ENCODE data around the gene CDR2L.
A peak's percentile ranks its signal among the peaks of the same experiment; 100 is the strongest.
"Not testable (repeated sequence)": the region's sequence is repeated elsewhere in the genome, so short reads cannot be mapped to it uniquely, and the experiment has no call there.

CDR2L gene

DNA sequence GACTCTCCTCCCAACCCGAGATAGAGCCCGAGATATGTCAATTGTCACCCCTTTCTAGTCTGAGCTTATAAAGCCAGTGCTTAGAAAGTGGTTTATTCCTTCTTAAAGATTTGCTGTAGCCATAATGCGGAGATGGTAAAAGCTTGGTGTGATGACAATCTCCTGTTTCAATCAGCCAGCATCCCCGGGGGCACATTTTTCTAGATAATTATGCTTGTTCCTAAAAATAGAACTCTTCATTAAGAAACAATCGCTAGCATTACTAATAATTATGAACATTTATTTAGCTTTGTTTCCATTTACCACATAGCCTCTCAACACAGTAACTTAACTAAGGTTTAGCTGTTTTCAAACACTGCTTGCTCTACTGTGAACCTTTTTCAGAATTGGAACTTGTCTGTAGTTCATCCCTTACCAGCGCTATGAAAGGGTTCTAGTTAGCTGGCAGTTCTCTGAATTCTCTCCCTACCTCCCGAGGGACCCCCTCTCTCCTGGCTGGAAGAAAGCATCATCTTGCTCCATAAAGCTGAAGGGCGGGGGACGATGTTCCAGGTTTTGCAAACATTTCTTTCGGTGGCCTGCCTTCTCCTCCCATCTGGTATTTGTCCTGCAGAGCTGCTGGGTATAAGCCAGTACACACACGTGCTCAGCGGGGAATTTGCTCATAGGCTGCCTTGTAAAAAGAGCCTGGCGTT lies 24.1 kb downstream of the CDR2L start:
- DNase-seq, result no peak

DNA sequence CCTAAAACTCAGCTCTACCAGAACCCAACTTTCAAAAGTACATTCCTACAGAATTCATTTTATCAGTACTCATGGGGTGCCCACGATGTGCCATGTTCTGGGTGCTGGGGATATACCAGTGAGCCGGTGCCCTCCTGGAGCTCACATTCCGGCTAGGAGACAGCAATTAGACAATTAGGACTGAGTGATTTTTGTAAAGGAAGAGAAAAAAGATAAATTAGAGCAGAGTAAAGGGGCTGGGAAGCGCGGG lies 24.6 kb downstream of the CDR2L start:
- no peak for DNase-seq

DNA sequence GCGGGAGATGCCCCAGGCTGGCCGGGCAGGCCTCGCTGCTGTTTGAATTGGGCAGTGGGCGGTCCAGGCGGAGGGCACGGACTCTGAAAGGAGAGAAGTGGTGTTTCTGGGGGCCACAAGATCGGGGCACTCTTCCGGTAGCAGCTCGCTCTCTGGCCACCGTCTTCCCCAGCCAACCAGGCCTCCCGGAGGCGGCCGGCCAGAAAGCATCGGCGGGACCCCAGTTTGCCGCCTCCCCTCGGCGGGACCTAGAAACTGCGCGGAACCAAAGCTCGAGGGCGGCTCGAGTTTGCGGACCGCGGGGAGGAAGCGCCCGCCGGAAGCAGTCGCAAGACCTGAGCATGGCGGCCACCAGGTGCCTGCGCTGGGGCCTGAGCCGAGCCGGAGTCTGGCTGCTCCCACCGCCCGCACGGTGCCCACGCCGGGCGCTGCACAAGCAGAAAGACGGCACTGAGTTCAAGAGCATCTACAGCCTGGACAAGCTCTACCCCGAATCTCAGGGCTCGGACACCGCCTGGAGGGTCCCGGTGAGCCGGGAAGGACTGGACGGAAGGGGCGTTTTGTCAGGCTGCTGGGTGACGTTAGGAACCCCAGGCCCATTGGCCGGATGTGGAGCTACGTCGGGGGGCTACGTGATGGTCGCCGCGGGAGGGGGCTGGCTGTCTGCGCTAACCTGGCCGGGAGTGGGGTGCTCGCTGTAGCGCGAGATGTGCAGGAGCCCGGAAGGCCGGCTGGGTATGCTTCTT lies 25.1 kb downstream of the CDR2L start, which contains the start of gene MRPL58:
TSS of gene MRPL58 (plus strand) at position 325 of the 746 bp plus-strand sequence. CDS start at position 342, 17 bp downstream.
- DNase-seq, result peak; percentile 26

DNA sequence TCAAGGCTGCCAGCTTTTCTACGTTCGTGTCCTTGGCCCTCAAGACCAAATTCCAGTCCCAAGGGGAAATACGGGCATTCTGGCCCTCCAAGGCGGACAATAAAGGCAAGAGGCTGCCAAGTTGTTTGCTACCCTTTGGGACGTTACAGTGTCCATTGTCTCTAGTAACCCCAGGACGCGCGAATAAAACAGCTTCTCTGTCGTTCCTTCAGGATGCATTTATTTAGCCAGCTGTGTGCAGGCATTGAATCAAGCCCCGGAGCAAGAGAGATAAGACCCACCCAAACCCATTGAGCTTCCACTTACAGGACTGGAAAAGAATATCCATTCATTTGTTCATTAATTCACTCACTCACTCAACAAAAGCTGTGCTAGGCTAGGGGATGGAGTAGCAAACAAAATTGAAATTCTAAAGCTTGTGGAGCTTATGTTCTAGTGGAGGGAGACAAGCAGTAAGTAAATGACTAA lies 25.7 kb downstream of the CDR2L start:
- DNase-seq, result no peak

DNA sequence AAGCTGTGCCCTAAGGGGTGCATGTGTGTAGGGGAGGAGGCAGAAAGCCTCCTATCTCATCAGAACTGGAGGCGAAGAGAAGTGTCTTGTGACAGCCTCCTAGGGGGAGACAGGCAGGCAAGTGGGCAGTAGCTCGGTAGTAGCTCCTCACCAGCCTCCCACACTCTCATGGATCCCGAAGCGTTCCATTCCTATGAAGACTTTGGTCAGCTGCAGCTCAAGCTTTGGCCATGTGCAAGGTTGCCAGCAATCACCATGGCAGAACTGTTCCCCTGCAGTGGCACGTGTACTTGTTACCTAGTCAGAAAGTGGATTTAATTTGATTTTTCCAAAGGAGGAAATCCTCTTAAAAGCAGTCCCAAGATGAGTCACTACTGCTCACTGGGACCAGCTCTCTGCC lies 31.7 kb downstream of the CDR2L start:
- no peak for DNase-seq

DNA sequence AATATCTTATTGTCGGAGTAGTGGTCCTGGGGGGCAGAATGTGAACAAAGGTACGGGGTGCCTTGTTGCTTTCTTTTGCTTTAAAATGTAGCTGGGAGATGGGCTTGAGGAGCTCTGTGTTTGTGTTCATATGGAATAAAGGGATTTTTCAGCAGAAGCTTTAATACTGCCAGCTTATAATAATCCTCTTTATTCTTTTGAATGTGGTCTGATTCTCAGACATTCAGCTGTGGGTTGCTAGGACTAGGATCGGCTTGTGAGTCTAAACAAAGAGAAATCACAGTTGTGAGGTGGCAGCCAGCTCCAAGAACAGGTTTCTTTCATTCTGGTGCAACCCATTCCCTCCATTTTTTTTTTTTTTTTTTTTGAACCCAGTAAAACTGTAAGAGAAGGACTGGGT lies 32.3 kb downstream of the CDR2L start:
- DNase-seq, result no peak

DNA sequence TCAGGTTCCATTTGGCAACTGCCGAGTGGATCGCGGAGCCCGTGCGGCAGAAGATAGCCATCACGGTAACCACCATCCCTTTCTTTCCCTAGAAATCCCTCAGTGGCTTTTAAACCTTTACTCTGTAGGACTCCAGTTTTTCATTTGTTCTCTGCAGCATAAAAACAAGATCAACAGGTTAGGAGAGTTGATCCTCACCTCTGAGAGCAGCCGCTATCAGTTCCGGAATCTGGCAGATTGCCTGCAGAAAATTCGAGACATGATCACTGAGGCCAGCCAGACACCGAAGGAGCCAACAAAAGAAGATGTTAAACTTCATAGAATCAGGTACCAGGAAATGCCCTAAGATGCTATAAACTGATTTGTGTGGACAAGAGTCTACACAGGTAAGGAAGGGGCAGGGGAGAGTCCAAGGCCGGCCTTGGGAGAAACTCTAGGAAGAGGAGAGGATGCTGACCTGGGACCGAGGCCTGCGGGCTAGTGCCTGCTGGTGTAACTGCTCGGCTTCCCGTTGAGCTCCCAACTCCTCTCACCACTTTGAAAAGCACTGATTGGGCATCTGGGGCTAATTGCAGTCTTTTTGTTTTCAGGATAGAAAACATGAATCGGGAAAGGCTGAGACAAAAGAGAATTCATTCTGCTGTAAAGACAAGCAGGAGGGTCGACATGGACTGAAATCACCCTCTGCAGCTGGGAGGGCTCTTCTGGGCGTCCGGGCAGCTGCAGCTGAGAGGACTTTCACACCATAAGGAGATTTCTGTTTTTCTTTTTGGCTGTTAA lies 33.1 kb downstream of the CDR2L start:
- no peak for DNase-seq

DNA sequence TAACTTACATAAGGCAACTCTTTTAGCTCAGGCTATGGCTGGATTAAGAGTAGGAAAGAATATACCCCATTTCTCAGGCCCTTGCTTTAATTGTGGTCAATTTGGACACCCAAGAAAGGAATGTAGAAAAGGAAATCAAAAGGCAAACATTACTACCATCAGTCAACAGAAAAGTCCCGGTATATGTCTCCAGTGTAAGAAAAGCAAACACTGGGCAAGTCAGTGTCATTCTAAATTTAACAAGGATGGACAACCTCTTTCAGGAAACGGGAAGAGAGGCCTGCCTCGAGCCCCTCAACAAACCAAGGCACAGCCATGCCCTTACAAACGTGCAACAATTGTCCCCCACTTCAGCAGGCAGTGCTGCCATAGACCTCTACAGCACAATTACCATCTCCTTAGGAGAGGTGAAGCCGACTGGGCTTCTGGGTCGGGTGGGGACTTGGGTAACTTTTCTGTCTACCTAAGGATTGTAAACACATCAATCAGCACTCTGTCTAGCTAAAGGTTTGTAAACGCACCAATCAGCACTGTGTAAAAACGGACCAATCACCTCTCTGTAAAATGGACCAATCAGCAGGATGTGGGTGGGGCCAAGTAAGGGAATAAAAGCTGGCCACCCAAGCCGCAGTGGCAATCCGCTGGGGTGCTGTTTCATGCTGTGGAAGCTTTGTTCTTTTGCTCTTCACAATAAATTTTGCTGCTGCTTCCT lies 37.4 kb downstream of the CDR2L start:
- DNase-seq, result no peak

DNA sequence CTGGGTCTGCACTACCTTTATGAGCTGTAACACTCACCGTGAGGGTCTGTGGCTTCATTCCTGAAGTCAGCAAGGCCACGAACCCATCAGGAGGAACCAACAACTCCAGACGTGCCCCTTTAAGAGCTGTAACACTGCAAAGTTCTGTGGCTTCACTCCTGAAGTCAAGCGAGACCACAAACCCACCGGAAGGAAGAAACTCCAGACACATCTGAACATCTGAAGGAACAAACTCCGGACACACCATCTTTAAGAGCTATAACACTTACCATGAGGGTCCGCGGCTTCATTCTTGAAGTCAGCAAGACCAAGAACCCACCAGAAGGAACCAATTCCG lies 37.9 kb downstream of the CDR2L start:
- DNase-seq, result not testable (repeated sequence)

DNA sequence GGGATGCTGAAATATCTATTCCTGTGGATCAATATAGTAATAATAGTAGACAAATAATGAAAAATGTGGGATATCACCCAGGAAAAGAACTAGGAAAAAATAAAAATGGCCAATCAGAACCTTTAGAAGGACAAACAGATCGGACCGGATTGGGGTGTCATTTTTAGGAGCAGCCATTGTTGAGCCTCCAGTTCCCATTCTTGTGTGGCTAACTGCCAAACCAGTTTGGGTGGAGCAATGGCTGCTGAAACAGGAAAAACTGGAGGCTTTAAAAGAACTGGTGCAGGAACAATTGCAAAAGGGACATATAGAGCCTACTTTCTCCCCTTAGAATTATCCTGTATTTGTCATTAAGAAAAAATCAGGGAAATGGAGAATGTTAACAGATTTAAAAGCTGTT lies 39.2 kb downstream of the CDR2L start:
- DNase-seq, result not testable (repeated sequence)

DNA sequence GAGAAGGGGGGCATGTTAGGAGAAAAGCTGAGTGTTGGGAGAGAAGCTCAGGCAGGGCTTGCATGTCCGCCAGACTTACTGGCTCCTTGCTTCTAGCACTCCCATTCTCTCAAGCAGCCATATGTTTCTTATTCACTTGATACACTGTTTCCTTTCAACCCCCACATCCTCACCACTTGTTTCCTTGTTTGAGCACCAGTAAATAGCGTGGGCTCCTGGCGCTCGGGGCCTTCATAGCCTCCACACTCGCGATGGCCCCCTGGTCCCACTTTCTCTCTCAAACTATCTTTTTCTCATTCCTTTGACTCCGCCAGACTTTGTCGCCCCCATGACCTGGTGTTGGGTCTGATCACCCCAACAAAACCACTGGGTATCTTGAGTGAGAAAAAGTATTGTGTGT lies 42.7 kb downstream of the CDR2L start:
- no peak for DNase-seq

DNA sequence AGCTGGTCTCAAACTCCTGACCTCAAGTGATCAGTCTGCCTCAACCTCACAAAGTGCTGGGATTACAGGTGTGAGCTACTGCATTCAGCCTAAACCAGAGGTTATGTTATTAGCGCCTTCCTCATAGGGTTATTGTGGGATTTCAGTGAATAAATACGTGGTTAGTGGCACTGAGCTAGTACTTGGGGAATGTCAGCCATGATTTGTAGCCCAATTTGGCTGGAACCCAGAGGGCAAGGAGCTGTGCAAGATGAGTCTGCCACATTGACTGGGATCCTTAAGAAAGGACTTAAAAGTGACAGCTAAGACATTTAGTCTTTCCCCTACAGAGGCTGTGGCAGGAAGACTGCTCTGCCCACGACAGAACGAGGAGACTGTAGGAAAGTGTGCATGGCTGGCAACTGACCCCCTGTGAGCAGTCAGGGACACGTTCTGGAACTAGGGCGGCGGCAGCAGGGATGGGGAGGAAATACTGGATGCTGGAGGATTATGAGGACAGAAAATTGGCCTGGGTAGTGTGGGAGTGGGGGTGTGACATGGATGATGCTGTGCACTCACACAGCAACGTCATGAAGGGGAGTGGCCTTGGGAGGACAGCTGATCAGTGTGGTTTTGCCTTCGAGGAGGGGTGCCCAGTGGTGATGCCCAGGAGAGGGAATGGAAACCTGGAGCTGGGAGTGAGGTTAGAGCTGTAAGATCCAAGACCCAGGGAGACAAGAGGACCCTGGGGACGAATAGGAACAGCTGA lies 44.7 kb downstream of the CDR2L start:
- DNase-seq, result peak; percentile 46

DNA sequence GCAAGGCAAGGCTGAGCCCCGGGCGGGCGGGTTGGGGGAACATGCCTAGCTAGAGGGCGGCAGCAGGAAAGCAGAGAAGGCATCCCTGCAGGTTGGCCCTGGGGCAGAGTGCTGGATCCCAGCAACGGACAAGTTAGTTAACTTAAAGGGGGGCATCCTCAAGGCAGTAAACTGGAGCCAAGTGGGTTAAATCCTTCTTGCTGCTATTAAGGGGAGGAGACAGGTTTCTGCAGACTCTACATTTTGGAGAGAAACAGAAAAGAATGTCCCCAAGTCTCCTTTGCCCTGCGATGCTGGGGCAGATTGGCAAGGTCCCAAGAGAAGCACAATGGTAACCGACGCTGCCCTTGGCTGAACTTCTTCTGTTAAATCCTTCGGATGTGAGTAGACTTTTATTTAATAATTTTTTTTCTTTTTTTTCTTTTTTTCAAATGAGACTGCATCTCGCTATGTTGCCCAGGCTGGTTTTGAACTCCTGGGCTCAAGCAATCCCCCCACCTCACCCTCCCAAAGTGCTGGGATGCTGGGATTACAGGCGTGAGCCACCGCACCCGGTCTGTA lies 45.4 kb downstream of the CDR2L start:
- no peak for DNase-seq

DNA sequence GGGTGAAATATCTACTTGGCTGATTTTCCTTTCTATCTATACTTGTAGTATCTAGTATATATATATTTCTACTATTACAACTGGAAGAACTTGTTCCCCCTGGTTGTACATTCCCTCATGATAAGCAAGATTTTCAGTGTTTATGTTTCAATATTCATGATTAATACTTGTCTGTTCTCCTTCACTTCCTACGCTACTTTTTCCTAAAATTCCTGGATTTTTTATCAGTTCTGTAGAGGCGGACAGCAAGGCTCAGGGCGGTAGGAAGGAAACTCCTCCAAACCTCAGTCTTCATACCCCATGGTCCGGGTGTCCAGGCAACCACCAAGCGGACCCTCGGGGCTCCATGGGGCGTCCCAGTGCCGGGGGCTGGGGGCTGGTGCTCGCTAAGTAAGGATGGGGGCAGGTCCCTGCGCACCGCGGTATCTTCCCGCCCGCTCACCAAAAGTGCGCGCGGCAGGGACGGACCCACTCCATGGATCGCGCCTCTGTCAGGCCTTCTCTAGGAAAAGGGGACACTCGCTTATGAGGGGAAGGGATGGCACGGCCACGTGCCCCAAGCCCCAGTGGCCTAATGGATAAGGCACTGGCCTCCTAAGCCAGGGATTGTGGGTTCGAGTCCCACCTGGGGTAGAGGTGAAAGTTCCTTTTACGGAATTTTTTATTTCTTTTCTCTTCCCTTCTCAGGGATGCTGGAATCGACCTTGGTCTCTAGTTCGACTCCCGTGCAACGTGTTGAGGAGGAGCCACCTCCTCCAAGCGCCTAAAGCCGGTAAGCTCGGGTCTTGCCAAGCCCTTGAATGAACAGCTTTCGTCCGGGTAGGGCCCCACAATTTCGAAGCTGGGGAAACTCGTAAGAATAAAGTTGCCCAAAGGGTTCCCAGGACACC lies 46.2 kb downstream of the CDR2L start:
- peak; percentile 73 for DNase-seq

DNA sequence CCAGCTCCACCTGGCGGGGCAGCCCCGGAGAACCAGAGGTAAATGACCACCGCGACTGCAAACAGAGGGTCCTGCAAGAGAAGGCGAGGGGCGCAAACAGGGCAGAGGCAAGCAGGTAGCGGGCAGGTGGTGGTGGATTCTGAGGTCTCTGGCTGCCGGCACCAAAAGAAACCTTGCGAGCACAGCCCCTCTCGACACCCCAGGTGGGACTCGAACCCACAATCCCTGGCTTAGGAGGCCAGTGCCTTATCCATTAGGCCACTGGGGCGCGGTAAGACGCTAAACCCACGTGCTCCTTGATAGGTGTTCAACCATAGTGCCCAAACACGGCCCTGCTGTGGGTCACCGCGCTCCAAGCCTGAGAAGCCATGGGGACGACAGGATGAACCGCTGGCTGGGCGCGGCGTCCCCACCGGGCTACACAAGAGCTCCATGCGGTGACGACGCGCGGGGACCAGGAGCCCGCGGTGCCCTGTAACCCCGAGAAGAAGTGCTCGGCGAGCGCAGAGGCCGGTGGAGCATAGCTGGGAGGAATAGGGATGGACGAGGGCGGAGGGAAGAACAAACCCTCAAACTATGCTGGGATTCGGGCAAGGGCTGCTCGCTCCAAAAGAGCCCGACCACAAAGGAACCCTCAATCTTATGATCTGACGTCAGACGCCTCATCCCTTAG lies 46.9 kb downstream of the CDR2L start:
- DNase-seq, result peak; percentile 67

DNA sequence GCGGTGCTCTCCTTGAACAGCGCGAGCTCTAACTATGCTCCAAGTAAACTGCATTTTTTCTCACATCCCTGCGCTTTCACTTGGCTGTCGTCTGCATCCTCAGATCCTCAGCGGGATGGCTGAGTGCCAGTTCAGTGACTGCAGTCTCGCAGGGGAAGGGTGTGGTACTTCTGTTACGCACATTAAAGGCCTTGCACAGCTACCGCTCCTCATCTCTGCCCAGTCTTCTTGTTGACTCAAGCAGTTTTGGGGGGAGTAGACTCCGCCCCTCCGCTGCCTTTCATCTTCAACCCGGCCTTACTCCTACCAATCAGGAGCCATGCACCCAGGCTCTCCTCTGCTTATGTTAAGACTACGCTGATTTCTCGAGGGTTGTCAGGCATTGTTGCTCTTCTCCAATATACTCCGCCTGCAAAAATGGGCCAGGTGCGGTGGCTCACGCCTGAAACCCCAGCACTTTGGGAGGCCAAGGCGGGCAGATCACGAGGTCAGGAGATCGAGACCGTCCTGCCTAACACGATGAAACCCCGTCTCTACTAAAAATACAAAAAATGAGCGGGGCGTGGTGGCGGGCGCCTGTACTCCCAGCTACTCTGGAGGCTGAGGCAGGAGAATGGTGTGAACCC lies 49.3 kb downstream of the CDR2L start:
- peak; percentile 41 for DNase-seq

DNA sequence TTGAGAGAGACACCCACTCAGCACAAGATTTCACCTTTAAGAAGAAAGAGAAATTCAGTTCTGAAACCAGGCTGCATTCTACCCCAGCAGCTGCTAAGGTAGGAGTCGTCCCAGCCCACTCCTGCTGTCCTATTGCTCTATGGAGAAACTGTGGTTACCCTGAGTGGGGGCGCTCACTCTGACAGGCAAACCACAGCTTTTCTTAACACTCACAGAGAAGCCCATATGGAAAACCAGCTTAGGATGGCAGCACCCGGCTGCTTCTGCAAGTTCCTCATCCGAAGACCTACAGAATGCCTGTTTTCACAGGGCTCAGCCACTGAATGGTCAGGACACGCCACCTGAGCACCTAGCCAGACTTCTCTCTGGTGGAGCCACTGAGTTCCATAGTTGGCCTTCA lies 51.8 kb downstream of the CDR2L start:
- DNase-seq, result no peak

DNA sequence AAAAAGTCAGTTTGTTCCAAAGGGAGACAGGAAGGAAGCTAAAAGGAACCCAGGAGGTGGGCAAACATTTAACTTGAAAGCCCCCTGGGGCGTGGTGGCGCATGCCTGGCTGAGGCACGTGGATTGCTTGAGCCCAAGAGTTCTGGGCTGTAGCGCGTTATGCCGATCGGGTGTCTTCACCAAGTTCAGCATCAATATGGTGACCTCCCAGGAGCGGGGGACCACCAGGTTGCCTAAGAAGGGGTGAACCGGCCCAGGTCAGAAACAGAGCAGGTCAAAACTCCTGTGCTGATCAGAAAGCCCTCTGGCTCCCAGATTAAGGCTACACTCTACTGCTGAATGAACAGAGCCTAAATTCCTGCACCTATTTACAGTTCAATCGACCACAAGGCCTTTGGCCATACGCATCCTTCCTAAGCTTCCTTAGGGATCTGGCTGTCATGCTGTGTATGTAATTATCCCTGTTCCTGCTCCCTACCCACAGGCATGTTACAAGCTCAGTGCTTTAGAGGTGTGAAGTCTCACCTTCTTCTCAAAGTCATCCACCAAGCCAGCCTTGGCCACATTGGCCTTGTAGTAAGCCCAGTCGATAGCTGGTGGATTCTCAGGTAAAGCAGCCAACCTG lies 54.3 kb downstream of the CDR2L start:
- DNase-seq, result no peak

DNA sequence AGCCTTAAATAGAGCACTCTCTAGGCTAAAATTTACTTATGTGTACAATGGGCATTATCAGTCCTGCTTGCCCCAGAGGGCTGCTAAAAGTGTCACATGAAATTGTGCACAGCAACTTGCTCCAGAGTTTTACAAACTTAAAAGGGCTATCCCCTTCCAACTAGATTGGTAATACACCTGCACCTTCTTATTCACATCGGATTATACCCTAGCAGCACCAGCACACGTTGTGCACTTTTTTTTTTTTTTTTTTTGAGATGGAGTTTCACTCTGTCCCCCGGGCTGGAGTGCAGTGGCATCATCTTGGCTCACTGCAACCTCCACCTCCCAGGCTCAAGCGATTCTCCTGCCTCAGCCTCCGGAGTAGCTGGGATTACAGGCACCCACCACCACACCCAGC lies 56.4 kb downstream of the CDR2L start:
- DNase-seq, result not testable (repeated sequence)

DNA sequence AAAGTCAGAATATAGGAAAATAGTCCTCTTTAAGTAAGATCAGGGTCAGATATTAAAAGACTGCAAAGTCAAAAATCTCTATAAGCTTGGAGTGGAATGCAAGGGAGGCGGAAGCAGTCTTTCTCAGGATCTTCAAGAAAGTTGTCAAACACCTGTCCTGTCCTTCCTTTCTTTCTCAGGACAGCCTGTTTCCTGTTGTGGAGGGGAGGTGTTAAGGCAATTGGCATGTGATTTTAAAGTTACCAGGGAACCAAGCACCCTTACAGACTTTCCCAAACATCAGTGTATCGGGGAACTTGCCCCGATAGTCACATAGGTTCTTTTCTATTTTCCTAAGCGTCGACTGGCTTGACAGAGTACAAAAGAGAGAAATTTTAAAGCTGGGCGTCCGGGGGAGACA lies 57.3 kb downstream of the CDR2L start:
- no peak for DNase-seq

Data from NCI-H748 treated with DMSO at 0.1 percent for 48 hours (cell line).